ENCODE results near the gene FNTB. TPM values are rescaled to one million over a fixed set of nuclear protein-coding genes. Genes with fewer than 3 reads are reported as not detected.

Gene FNTB
- total and polyA plus RNA-seq, 2 of the 8 experiments (the other 6 are each of a cell fraction or from before 2014, with no cell fraction given): 16.0 to 20.7 TPM

GRCh38 chr14:64958743-64959142 is 28.0 kb upstream of the FNTB start (continued):
- TF ChIP-seq KDM1A (IDR thresholded peaks at IDR 0.05; ENCODE audit: borderline replicate concordance, low read length) (no peak), ZNF274 (IDR thresholded peaks at IDR 0.05; ENCODE audit: borderline replicate concordance, extremely low read depth, low read length) (no peak)
